Measurements from ENCODE around the gene TAF1A.
"Not testable (repeated sequence)": the region's sequence is repeated elsewhere in the genome, so short reads cannot be mapped to it uniquely, and the experiment has no call there.

TAF1A gene

DNA sequence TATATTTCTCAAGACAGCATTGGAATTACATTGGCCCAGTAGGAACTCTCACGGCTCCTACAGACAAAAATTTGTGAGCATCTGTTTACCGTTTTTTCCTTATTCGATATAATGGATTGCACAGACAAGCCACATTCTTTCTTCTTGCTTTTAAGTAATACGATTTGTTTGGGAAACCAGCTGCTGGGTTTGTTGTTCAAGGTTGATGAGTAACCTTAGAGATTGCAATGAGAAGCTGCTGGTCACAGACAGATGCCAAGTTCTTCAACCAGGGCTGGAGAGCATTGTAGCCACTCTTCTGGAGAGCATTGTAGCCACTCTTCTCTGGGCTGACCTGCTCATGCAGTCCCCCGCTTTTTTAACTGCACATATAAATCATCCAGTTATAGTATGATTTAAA is 26.8 kb upstream of the TAF1A start:
- peak overlapping the region; percentile 82 for H3K4me3 Mint-ChIP-seq
- H3K36me3 Mint-ChIP-seq (ENCODE audit: low read depth) = peaks cover 13% of the 10 kb centered on the region
- no peak overlapping the region for H3K27ac Mint-ChIP-seq
- peaks cover 30% of the 10 kb centered on the region for H3K27me3 Mint-ChIP-seq
- H3K9me3 Mint-ChIP-seq = no peaks in the 10 kb centered on the region
- no peak for DNase-seq
- peaks cover 35% of the 10 kb centered on the region for H3K4me1 Mint-ChIP-seq (ENCODE audit: low read depth)

DNA sequence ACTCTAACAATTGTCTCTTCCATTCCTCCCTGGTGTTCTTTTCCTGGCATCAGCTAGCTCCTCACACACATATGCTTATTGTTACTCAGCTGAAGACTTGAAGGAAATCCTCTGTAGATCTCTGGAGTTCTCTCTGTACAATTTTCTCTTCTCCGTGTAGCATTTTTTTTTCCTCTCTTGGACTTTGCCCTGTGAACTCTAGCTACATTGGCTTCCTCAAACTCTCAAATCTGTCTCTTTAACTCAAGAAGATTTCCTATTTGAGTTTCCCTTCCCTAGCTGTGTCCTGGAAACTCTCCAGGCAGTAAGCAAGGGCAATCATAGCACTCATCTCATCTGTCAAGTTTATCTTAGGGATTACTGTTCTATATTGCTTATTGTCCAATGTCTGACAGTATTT is 23.9 kb upstream of the TAF1A start:
- peaks cover 3% of the 10 kb centered on the region for H3K9me3 Mint-ChIP-seq
- H3K36me3 Mint-ChIP-seq (ENCODE audit: low read depth) = peaks cover 2% of the 10 kb centered on the region
- H3K27me3 Mint-ChIP-seq = peaks cover 30% of the 10 kb centered on the region
- no peak for DNase-seq
- H3K4me3 Mint-ChIP-seq = no peak overlapping the region
- H3K4me1 Mint-ChIP-seq (ENCODE audit: low read depth) = peaks cover 7% of the 10 kb centered on the region
- no peak overlapping the region for H3K27ac Mint-ChIP-seq

DNA sequence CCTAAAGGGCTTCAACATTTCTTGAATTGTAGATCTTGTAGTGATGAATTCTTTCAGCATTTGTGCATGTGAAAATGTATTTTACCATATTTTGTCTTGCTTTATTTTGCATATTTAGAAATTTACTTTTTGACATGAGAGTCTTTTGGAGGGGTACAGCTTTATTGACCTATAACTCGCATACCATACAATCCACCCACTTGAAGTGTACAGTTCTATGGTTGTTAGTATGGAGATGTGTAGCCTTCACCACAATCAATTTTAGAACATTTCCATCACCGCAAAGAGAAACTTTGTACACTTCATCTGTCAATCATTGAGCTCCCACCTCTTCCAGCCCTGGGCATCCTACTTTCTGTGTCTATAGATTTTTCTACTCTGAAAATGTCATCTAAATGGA is 21.0 kb upstream of the TAF1A start:
- Mint-ChIP-seq H3K27ac (no peak overlapping the region), H3K4me3 (no peak overlapping the region), H3K9me3 (peaks cover 3% of the 10 kb centered on the region), H3K4me1 (ENCODE audit: low read depth) (no peaks in the 10 kb centered on the region), H3K36me3 (ENCODE audit: low read depth) (no peaks in the 10 kb centered on the region), H3K27me3 (peaks cover 27% of the 10 kb centered on the region)
- DNase-seq = no peak

DNA sequence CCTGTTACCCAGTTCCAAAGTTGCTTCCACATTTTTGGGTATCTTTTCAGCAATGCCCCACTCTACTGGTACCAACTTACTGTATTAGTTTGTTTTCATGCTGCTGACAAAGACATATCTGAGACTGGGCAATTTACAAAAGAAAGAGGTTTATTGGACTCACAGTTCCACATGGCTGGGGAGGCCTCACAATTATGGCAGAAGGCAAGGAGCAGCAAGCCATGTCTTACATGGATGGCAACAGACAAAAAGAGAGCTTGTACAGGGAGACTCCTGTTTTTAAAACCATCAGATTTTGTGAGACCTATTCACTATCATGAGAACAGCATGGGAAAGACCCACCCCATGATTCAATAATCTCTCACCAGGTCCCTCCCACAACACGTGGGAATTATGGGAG is 19.4 kb upstream of the TAF1A start:
- not testable (repeated sequence) for H3K9me3 Mint-ChIP-seq; H3K27ac Mint-ChIP-seq; DNase-seq; H3K4me3 Mint-ChIP-seq; H3K36me3 Mint-ChIP-seq (ENCODE audit: low read depth); H3K4me1 Mint-ChIP-seq (ENCODE audit: low read depth)
- H3K27me3 Mint-ChIP-seq = peaks cover 16% of the 10 kb centered on the region

DNA sequence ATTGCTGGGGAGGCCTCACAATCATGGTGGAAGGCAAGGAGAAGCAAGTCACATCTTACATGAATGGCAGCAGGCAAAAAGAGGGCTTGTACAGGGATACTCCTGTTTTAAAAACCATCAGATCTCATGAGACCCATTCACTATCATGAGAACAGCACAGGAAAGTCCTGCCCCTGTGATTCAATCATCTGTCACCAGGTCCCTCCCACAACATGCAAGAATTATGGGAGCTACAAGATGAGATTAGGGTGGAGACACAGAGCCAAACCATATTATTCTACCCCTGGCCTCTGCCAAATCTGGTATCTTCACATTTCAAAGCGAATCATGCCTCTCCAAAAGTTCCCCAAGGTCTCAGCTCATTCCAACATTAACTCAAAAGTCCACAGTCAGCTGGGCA is 17.0 kb upstream of the TAF1A start:
- Mint-ChIP-seq H3K4me1 (ENCODE audit: low read depth) (no peaks in the 10 kb centered on the region), H3K27ac (no peak overlapping the region), H3K4me3 (no peak overlapping the region), H3K27me3 (no peaks in the 10 kb centered on the region), H3K36me3 (ENCODE audit: low read depth) (no peaks in the 10 kb centered on the region), H3K9me3 (peaks cover 3% of the 10 kb centered on the region)
- no peak for DNase-seq

DNA sequence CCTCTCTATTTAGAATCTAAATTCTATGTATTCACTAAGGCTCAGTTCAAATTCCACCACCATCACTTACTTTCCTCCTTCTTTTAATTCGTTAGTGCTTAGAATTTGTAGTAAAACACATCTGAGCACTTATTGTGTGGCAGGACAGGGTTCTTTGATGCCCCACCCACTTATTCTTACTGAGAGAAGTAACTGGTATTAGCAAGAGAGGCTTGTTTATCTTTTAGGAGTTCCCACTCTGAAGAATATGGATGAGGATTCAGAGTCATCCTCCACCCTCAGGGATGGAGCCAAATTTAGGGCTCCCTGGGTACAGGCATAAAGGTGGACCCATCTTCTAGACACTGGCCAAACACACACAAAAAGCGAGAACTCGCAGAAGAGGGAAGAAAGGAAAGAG is 11.5 kb upstream of the TAF1A start:
- H3K27ac Mint-ChIP-seq = no peak overlapping the region
- H3K4me3 Mint-ChIP-seq = no peak overlapping the region
- no peaks in the 10 kb centered on the region for H3K4me1 Mint-ChIP-seq (ENCODE audit: low read depth)
- no peaks in the 10 kb centered on the region for H3K36me3 Mint-ChIP-seq (ENCODE audit: low read depth)
- no peaks in the 10 kb centered on the region for H3K9me3 Mint-ChIP-seq
- no peaks in the 10 kb centered on the region for H3K27me3 Mint-ChIP-seq
- no peak for DNase-seq

DNA sequence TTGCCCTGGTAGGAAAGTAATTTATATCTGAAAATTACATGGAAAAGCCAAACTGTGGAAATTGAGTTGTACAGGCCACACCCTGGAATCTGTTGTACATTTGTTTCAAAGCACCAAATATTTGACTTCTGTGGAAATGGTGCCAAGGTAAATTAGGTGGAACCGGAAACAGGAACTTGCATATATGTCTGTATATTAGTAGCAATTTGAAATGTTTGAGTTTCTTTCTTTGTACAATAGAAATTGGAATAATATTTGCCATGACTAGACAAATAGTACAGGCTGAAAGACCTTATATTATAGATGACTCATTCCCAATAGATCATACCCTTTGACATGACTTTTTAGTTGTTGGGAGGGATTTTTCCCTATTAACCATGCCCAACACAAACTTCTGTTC is 10.5 kb upstream of the TAF1A start:
- Mint-ChIP-seq H3K36me3 (ENCODE audit: low read depth) (no peaks in the 10 kb centered on the region), H3K9me3 (no peaks in the 10 kb centered on the region), H3K27ac (no peak overlapping the region), H3K4me3 (no peak overlapping the region), H3K4me1 (ENCODE audit: low read depth) (no peaks in the 10 kb centered on the region), H3K27me3 (no peaks in the 10 kb centered on the region)
- DNase-seq = no peak

DNA sequence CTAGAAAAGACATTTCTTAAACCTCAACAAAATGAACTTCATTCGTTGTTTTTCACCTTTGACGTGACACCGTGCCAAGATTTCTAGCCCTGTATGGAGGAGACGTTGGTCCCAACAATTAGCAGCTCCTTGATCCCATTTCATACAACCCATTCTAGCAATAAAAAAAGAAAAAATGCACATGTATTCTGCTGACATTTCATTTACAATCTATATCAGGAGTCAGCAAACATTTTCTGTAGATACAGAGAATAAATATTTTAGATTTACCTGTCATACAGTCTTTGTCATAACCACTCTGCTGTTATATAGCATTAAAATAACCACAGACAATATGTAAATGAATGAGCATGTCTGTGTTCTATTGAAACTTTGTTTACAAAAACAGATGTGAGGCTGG is 7.0 kb upstream of the TAF1A start:
- H3K9me3 Mint-ChIP-seq = no peaks in the 10 kb centered on the region
- no peaks in the 10 kb centered on the region for H3K36me3 Mint-ChIP-seq (ENCODE audit: low read depth)
- no peaks in the 10 kb centered on the region for H3K4me1 Mint-ChIP-seq (ENCODE audit: low read depth)
- H3K27me3 Mint-ChIP-seq = no peaks in the 10 kb centered on the region
- no peak overlapping the region for H3K4me3 Mint-ChIP-seq
- H3K27ac Mint-ChIP-seq = no peak overlapping the region
- no peak for DNase-seq

DNA sequence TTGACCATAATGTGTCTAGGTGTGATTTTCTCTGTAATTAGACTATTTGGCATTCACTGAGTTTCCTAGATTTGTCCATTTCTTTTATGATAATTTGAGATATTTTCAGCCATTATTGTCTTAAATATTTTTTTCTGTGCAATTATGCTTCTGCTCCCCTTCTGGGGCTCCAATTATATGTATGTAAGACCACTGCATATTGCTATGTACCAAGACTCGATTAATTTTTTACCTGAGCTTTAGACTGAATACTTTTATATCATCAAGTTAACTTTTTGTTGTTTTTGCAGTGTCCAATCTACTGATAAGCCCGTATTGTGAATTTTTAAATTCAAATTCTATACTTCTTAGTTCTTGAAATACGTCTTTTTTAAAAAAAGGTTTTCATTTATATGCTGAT is 5.1 kb upstream of the TAF1A start:
- Mint-ChIP-seq H3K27me3 (no peaks in the 10 kb centered on the region), H3K4me3 (no peak overlapping the region), H3K27ac (no peak overlapping the region), H3K36me3 (ENCODE audit: low read depth) (peaks cover 5% of the 10 kb centered on the region), H3K4me1 (ENCODE audit: low read depth) (peaks cover 10% of the 10 kb centered on the region), H3K9me3 (no peaks in the 10 kb centered on the region)
- no peak for DNase-seq

DNA sequence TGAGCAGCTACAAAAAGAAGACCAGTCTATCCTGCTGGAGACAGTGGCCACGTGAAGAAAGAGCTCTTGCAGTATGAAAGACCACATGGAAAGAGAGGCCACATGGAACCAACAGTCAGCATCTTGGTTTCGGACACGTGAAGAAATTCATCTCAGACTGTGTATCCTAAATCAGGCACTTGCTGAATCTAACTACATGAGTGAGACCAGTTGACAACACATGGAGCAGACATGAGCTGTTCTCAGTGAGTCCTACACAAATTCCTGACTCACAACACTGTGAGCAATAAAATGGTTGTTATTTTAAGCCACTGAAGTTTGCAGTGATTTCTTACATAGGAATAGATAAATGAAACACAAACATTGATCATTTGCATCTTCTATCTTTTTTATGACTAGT is 2.4 kb upstream of the TAF1A start:
- Mint-ChIP-seq H3K4me1 (ENCODE audit: low read depth) (peaks cover 31% of the 10 kb centered on the region), H3K4me3 (no peak overlapping the region), H3K36me3 (ENCODE audit: low read depth) (peaks cover 30% of the 10 kb centered on the region), H3K27me3 (no peaks in the 10 kb centered on the region), H3K27ac (no peak overlapping the region), H3K9me3 (no peaks in the 10 kb centered on the region)
- no peak for DNase-seq

DNA sequence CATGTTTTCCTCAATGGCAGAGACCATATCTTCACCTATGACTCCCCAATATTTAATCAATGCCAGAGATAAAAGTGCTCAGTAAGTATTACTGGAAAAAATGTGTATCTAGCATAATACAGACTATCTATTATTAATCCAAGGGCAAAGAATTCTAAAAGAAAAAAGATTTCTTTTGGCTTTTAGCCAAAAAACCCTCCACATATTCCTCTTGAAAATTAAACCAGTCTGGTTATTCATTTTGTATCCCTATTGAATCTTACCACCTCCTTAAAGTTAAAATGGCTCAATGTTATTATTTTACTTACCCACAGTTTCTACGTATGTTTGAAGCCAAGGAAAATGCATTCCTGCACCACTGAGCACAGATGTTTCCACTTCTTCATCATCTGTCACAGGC is 1.6 kb downstream of the TAF1A start:
- peaks cover 54% of the 10 kb centered on the region for H3K4me1 Mint-ChIP-seq (ENCODE audit: low read depth)
- peaks cover 66% of the 10 kb centered on the region for H3K36me3 Mint-ChIP-seq (ENCODE audit: low read depth)

DNA sequence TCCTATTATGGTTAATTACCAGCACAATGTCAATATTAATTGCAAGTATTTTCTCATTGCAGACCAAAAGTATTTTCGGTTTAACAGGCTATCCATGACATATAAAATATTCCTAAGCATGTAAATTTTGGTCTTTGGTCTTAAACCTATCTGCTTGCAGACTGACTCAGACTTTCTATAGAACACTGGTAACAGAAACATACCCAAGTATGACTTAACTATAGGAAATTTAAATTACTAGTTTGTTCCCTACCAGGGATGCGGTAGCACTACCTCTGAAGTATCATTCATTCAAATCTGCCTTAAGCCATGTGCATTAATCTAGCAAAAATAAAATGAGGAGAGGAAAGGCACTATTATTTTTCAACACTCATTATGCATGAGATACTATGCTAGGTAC is 2.9 kb downstream of the TAF1A start:
- Mint-ChIP-seq H3K4me1 (ENCODE audit: low read depth) (peaks cover 66% of the 10 kb centered on the region), H3K36me3 (ENCODE audit: low read depth) (peaks cover 79% of the 10 kb centered on the region), H3K9me3 (no peaks in the 10 kb centered on the region), H3K27ac (peak overlapping the region; percentile 81), H3K4me3 (peak overlapping the region; percentile 53), H3K27me3 (no peaks in the 10 kb centered on the region)
- no peak for DNase-seq

More for the DNA sequence above, 1.6 kb downstream of the TAF1A start:
- DNase-seq = no peak
- Mint-ChIP-seq H3K4me3 (peak overlapping the region; percentile 95), H3K9me3 (no peaks in the 10 kb centered on the region), H3K27me3 (no peaks in the 10 kb centered on the region), H3K27ac (peak overlapping the region; percentile 81)

DNA sequence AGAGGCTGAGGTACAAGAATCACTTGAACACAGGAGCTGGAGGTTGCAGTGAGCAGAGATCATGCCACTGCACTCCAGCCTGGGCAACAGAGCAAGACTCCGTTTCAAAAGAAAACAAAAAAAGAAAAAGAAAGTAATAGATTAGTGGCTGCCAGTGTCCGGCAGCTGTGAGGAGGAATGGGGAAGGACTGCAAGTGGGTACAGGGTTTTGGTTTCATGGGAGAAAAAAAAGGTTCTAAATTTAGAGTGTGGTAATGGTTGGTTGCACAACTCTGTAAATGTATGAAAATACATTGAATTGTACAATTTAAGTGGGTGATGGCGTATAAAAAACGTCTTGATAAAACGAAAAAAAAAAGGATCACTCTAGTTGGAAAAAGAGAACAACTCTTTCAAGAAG is 6.7 kb downstream of the TAF1A start:
- H3K4me3 Mint-ChIP-seq = no peak overlapping the region
- no peak for DNase-seq
- peaks cover 46% of the 10 kb centered on the region for H3K4me1 Mint-ChIP-seq (ENCODE audit: low read depth)
- H3K27ac Mint-ChIP-seq = no peak overlapping the region
- peaks cover 92% of the 10 kb centered on the region for H3K36me3 Mint-ChIP-seq (ENCODE audit: low read depth)
- H3K27me3 Mint-ChIP-seq = no peaks in the 10 kb centered on the region
- H3K9me3 Mint-ChIP-seq = no peaks in the 10 kb centered on the region

DNA sequence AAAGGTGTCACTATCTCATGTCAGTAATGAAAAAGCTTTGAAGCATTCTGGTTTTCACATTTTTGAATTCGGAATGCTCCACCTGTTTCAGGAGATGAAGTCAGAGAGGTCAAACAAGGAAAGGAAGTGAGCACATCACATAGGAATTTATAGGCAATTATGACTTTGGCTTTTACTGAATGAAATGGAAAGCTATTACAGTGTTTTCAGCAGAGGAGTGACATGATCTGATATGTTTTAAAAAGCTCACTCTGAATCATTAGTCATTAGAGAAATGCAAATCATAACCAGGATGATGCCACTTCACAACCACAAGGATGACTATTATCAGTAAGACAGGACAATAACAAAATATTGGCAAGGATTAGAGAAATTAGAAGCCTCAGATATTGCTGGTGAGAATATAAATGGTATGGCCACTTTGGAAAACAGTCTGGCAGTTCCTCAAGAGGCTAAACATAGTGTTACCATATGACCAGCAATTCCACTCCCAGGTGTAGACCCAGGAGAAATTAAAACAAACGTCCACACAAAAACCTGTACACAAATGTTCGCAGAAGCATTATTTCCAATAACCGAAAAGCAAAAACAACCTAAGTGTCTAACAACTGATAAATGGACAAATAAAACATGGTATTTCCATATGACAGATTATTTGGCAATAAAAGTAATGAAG is 7.5 kb downstream of the TAF1A start:
- Mint-ChIP-seq H3K9me3 (no peaks in the 10 kb centered on the region), H3K27me3 (no peaks in the 10 kb centered on the region), H3K4me1 (ENCODE audit: low read depth) (peaks cover 39% of the 10 kb centered on the region), H3K4me3 (no peak overlapping the region), H3K27ac (peak overlapping the region; percentile 67), H3K36me3 (ENCODE audit: low read depth) (peaks cover 93% of the 10 kb centered on the region)
- no peak for DNase-seq

DNA sequence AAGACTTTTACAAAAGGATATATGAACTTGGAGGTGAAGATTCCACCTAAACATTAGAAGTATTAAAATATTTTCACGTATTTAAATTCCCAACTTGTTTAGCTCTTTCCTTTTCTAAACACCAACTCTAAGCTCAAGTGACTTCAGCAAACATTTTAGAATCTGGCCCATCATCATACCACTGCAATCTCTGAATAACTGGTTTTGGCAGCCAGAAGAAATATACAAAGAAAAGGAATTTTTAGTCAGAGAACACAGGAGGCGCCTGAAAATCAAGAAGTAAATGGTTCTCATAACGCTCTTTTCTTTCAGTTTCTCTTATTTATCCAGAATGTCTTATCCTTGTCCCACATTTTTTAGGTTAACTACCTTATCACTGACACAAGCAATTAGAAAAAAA is 10.4 kb downstream of the TAF1A start:
- no peak overlapping the region for H3K27ac Mint-ChIP-seq
- no peak overlapping the region for H3K4me3 Mint-ChIP-seq
- H3K36me3 Mint-ChIP-seq (ENCODE audit: low read depth) = peaks cover 96% of the 10 kb centered on the region
- H3K27me3 Mint-ChIP-seq = no peaks in the 10 kb centered on the region
- H3K4me1 Mint-ChIP-seq (ENCODE audit: low read depth) = peaks cover 21% of the 10 kb centered on the region
- no peak for DNase-seq
- no peaks in the 10 kb centered on the region for H3K9me3 Mint-ChIP-seq

DNA sequence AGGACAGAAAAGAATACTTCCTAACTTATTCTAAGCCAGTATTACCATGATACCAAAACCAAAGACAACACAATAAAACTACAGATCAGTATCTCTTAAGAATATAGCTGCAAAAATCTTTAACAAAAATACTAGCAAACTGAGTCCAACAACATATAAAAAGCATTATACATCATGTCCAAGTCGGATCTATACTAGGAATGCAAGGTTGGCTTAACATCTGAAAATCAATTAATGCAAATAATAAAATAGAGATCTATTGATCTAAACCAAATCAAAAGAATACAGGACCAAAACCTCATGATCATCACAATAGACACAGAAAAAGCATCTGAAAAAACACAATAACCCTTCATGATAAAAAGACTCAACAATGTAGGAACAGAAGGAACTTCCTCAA is 18.9 kb downstream of the TAF1A start:
- peaks cover 95% of the 10 kb centered on the region for H3K36me3 Mint-ChIP-seq (ENCODE audit: low read depth)
- H3K9me3 Mint-ChIP-seq = peaks cover 5% of the 10 kb centered on the region
- H3K27me3 Mint-ChIP-seq = no peaks in the 10 kb centered on the region
- DNase-seq = no peak
- H3K27ac Mint-ChIP-seq = no peak overlapping the region
- H3K4me1 Mint-ChIP-seq (ENCODE audit: low read depth) = peaks cover 9% of the 10 kb centered on the region
- no peak overlapping the region for H3K4me3 Mint-ChIP-seq
